HG02885 (cell line): ENCODE data around the gene SLC19A1.
"Not testable (repeated sequence)": the region's sequence is repeated elsewhere in the genome, so short reads cannot be mapped to it uniquely, and the experiment has no call there.

Experiments used
- ATAC-seq: cut with Tn5 transposase; IDR thresholded peaks from one replicate; pipeline ENCODE4 v1.9.1; 2021; ENCODE audit warnings: mild to moderate bottlenecking; ENCODE audit not compliant: unreplicated experiment, poor library complexity

Gene SLC19A1

GRCh38 chr21:45535341-45536081 is 6.7 kb downstream of the SLC19A1 start:
- no peak for ATAC-seq

- ATAC-seq: no peak
Observed at GRCh38 chr21:45534636-45535331, 7.5 kb downstream of the SLC19A1 start.

- ATAC-seq: no peak
Observed at GRCh38 chr21:45533846-45534635, 8.2 kb downstream of the SLC19A1 start.

GRCh38 chr21:45533361-45533845 is 8.8 kb downstream of the SLC19A1 start:
- no peak for ATAC-seq

GRCh38 chr21:45532826-45533360 is 9.3 kb downstream of the SLC19A1 start:
- ATAC-seq: no peak

- no peak for ATAC-seq
Observed at GRCh38 chr21:45531393-45532215, 10.6 kb downstream of the SLC19A1 start.

GRCh38 chr21:45531114-45531392 is 11.2 kb downstream of the SLC19A1 start:
- not testable (repeated sequence) for ATAC-seq

GRCh38 chr21:45530423-45531113 is 11.7 kb downstream of the SLC19A1 start:
- no peak for ATAC-seq

GRCh38 chr21:45529785-45530422 is 12.3 kb downstream of the SLC19A1 start:
- no peak for ATAC-seq

GRCh38 chr21:45528981-45529784 is 13.1 kb downstream of the SLC19A1 start:
- ATAC-seq: no peak

GRCh38 chr21:45528028-45528705 is 14.1 kb downstream of the SLC19A1 start:
- ATAC-seq: no peak

- ATAC-seq: not testable (repeated sequence)
Observed at GRCh38 chr21:45527151-45527999, 14.9 kb downstream of the SLC19A1 start.

GRCh38 chr21:45525910-45526306 is 16.3 kb downstream of the SLC19A1 start:
- ATAC-seq: no peak

GRCh38 chr21:45525153-45525909 is 16.9 kb downstream of the SLC19A1 start:
- no peak for ATAC-seq

- ATAC-seq: no peak
Observed at GRCh38 chr21:45524756-45525152, 17.5 kb downstream of the SLC19A1 start.
